Measurements from ENCODE around the gene FCN1.
"Not testable (repeated sequence)": the region's sequence is repeated elsewhere in the genome, so short reads cannot be mapped to it uniquely, and the experiment has no call there.

FCN1 gene

DNA sequence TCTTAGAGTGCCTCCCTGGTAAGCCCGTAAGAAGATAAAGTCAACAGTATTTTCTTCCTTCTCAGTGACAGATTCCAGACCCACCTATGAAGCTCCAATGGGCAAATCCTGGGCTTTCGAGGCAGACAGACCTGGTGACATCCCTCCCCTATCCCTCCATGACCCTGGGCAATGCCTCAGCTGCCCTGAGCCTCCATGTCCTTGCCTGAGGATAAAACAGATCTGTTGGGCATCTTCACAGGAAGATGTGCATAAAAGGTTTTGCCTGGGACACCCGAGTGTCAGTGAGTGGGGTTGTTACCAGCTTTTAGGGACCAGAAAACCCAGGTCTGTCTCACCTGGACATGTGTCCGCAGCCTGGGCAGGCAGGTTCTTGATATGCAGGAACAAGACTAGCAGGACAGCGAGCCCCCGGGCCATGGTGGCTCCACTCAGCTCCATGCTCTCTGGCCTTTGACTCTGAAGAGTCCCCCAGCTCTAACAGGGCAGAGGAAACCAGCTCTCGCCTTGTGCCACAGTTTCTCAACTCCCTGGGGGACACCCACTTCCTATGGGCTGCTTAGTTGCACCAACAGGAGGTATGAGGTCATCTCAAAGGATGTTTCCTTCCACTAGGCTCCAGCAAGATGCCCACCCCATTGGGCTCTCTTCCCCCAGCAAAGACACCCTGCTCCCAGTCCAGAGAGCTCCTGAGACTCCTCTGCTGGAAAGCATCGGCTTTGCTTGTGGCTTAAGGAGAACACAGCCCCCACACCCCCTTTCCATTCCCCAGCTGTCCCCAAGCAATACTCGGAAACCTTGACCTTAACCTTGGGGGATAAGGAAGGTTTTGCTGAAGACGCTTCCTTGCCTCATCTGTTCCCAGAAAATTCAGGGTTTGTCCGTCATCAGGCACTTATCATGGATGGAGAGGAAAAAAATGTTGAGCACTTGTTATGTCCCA lies at the start of gene FCN1:
TSS of gene FCN1 (minus strand) at position 482 of the 943 bp plus-strand sequence. CDS start at position 441, 41 bp downstream.
- in situ Hi-C loops (cut with MboI; ENCODE audit: low sequenced_read_pairs) = no loop called here

DNA sequence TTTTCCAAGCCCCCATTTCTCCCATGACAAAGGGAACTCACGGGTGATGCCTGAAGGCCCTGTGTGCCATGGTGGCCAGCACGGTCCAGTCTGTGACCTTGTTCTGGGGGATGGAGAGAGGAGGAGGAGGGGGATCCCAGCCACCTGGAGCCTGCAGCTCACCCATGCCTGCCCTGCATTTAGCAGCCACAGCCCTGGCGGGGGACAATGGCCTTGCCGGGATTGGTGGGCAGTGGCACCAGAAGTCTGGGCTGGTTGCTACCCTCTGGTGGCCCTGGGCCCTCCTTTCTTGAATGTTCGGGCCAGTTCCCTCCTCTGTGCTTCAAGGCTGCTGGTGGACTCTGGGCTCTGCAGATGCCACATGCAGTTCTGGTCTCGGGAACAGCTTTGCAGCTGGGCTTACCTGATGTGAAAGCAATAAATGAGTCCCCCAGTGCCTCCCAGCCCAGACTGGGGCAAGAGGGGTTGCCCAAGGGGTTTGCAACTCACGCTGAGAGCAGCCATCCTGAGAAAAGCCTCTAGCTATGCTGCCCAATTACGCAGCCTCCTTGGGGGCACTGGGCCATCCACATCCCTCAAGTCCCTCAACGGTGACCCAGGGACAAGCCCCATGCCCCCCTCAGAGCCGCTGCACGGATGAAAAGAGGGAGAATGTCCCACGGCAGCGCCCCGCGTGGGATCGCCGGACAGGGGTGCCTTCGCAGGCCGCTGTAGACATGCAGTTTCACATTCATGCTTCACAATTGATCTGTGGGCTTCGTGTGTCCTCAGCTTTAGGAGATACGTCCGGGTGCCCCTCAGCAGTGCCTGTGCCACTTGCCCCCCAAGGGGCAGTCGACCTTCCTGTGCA lies 49.2 kb upstream of the FCN1 start:
- in situ Hi-C loops (cut with MboI; ENCODE audit: low sequenced_read_pairs) = no loop called here

DNA sequence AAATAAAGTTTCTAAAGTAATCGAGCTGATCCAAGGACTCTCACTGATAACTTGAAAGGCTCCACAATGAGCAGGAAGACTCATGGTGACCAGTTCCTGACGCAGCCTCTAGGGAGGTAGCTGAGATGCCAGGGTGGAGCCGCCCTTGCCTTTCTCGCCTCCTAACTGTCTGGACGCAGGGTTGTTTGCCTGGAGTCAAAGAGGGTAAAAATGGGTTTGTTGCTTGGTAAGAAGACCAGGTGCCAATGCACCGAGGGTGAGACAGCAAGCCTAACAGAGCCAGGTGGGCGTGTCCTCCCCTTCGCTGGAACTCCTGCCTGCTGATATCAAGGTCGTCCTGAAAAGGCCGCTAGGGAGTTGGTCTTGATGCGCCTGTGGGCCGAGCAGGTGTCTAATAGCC lies 48.6 kb upstream of the FCN1 start:
- in situ Hi-C loops (cut with MboI; ENCODE audit: low sequenced_read_pairs) = no loop called here

GRCh38 chr9:134965851-134966250 lies 48.1 kb upstream of the FCN1 start:
- in situ Hi-C loops (cut with MboI; ENCODE audit: low sequenced_read_pairs) = no loop called here

- in situ Hi-C loops (cut with MboI; ENCODE audit: low sequenced_read_pairs) = no loop called here
Observed at GRCh38 chr9:134965411-134965810, 47.7 kb upstream of the FCN1 start.

DNA sequence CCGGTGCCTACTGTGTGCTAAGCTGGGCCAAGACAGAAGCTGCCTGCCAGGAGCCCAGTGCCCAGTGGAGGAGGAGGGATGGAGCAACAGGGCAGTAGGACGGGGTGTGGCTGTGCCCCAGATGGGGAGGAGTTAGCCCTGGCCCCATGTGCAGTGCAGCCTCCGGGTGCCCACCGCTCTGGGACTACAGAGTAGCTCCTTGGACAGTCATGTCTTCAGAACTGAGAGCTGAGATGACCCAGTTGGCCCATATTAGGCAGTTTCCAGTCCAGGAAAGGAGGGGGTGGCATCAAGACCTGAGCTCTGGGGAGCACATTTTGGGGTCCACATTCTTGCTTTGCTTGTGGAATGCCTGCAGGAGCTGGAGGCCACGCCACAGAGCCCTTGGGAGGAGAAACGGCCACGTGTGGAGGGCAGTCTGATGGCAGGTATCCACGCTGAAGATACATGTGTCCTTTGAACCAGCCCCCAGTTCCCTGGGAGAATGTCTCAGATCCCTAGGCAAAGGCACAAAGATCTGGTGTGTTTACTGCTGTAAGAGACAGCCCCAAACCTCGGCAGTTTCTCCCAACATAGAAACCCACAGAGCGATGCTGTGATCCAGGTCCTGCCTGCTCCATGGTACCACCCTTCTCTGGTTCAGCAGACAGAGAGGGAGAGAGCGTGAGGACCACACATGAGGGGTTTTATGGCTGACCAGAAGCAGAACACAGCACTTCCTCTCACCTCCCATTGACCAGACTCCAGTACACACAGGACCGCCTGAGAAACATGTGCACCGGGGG lies 46.8 kb upstream of the FCN1 start:
- in situ Hi-C loops (cut with MboI; ENCODE audit: low sequenced_read_pairs) = no loop called here

- in situ Hi-C loops (cut with MboI; ENCODE audit: low sequenced_read_pairs) = no loop called here
Observed at GRCh38 chr9:134963546-134963945, 45.8 kb upstream of the FCN1 start.

DNA sequence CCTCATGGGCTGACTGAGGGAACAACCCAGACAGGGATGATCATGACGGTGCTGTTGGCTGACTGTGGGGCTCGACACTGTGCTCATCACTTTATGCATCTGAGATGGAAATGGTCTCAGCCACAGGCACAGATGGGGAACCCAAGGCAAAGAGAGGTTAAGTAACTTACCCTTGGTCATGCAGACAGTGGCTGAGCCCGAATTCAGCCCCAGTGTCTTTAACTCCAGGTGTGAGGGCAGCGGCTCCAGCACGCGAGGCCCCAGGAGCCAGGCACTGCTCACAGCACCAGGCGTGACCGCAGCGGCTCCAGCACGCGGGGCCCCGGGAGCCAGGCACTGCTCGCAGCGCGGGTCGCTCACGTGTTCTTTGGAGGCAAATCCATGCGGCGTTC lies 45.3 kb upstream of the FCN1 start:
- in situ Hi-C loops (cut with MboI; ENCODE audit: low sequenced_read_pairs) = no loop called here

GRCh38 chr9:134962065-134962972 lies 44.6 kb upstream of the FCN1 start:
- in situ Hi-C loops (cut with MboI; ENCODE audit: low sequenced_read_pairs) = no loop called here

DNA sequence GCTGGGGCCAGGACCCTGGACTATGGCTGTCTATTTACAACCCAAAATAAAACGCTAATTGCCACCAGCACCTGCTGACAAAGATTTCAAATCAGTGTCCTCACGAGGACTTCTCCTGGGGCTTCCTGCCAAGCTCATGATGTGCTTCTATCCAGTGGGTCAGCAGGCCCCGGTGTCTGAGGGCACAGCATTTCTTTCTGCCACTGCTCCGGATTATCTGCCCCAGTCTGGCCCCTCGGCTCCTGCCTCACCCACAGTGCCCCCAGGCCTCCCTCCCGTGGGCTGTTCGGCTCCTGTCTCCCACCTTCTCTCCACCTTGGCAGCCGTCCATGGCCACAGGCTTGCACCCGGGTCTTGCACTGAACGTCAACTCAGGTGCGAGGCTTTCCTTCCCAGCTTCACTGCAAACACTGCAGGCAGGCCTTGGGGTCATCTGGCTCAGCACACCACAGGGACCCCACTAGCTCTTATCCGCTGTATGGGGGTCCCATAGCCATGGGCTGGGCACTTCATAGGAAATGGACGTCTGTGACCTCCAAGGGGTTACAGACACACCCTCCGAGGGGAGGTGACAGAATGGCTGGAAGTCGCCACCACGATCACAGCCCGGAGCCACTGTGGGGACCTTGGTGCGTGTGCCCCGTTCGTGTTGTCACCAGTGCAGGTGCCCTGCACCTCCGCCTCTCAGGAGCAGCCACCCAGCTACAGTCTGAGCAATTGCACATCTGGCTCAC lies 43.8 kb upstream of the FCN1 start:
- in situ Hi-C loops (cut with MboI; ENCODE audit: low sequenced_read_pairs) = no loop called here

DNA sequence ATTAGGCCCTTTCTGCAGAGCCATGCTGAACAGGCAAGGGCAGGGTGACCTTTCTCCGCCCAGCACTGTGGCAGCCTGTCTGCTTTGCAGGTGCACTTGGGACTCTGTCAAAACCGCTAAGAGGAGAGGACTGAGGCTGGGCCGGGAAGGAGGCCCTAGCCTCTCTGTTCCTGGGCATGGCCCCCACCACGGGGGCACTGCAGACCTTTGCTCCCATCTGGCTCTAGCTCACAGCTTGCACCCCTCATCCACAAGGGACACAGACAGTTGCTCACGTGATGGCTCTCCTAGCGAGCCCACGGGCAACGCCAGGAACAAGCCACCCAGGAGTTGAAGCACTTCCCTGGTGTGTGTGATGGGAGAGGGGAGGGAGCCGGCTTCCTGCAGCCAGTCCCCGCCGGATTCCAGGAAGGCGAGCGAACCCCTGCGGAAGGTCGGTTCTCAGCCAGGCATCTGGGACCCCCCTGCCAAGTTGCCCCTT lies 43.0 kb upstream of the FCN1 start:
- in situ Hi-C loops (cut with MboI; ENCODE audit: low sequenced_read_pairs) = no loop called here

DNA sequence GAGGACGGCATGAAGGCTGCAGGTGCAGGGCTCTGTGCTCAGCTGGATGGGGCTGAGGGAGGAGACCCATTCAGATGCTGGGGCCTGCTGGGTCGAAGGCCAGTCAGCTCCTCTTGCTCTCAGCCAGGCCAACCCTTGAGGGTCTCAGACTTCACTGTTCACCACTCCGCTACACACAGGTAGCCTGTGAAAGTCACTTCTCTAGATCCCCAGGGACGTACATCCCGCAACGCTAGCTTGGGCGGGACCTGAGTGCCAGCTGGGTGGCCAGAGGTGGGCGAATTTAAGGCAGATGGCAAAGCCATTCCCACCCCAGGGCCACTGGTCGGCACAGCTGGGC lies 42.2 kb upstream of the FCN1 start:
- in situ Hi-C loops (cut with MboI; ENCODE audit: low sequenced_read_pairs) = no loop called here

DNA sequence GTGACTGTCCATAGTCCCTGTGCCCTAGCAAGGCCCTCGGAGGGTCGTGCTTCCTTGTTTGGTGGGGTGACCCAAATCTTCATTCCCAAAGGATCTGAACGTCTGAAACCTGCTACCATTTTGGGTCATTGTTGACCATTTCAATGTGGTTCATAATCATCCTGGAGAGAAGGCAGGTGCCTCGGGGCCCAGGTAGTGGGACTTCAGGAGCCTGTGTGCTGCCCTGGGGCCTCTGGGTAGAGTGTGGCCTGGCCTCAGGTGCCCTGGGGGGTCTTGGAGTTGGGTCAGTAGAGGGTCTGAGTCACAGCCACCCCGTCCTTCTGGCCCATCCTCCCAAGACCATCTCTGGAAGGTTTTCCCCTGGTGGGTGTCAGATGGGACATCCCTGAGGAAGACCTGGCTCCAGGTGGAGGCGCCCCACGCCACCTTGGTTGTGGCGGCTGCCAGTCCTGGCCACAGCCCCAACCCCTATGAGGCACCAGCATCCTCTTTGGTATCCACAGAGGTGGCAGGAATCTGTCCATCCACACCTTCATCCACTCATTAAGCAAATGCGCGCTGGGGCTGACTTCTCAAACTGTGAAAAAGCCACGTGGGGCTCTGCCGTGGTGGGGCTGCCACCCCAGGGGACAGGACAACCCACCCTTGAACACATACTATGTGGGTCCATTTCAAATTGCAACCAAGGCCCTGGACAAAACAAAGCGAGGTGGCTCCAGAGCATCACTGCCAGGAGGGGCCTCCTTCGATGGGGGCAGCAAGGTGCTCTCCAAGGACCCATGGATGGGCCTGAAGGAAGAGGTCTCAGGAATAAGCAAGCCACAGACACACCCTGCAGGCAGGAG lies 41.6 kb upstream of the FCN1 start:
- in situ Hi-C loops (cut with MboI; ENCODE audit: low sequenced_read_pairs) = no loop called here

GRCh38 chr9:134957945-134958227 lies 40.2 kb upstream of the FCN1 start:
- in situ Hi-C loops (cut with MboI; ENCODE audit: low sequenced_read_pairs) = no loop called here

GRCh38 chr9:134957165-134957944 lies 39.6 kb upstream of the FCN1 start:
- in situ Hi-C loops (cut with MboI; ENCODE audit: low sequenced_read_pairs) = no loop called here

DNA sequence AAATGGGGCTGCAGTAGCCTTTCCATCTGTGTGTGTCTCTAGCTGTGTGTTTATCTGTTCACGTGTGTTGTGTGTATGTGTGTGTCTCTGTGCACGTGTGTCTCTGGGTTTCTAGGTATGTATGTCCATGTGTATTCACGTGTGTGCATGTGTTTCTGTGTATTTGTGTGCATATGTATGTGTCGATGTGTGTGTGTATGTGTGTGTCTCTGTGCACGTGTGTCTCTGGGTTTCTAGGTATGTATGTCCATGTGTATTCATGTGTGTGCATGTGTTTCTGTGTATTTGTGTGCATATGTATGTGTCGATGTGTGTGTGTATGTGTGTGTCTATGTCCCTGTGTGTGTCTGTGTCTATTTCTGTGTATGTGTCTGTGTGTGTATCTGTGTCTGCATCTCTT lies 38.7 kb upstream of the FCN1 start:
- in situ Hi-C loops (cut with MboI; ENCODE audit: low sequenced_read_pairs) = not testable (repeated sequence)

GRCh38 chr9:134955801-134956200 lies 38.1 kb upstream of the FCN1 start:
- in situ Hi-C loops (cut with MboI; ENCODE audit: low sequenced_read_pairs) = no loop called here

- in situ Hi-C loops (cut with MboI; ENCODE audit: low sequenced_read_pairs) = no loop called here
Observed at GRCh38 chr9:134955156-134955555, 37.4 kb upstream of the FCN1 start.
